Measurements from ENCODE around the gene PSD4. TPM values are rescaled to one million over a fixed set of nuclear protein-coding genes. Genes with fewer than 3 reads are reported as not detected.
"Not testable (repeated sequence)": the region's sequence is repeated elsewhere in the genome, so short reads cannot be mapped to it uniquely, and the experiment has no call there.

PSD4 gene
- total RNA-seq, 4 donors from 2014 or later = 6.3 to 27.6 (median 13.1) TPM

GRCh38 chr2:113234721-113235346 is 61.1 kb downstream of the PSD4 start:
- ATAC-seq (ENCODE audit: low FRiP score) (peak; percentile 28), DNase-seq (ENCODE audit: low spot score) (no peak)
- no peak for TF ChIP-seq CTCF (IDR thresholded peaks at IDR 0.05)

GRCh38 chr2:113235347-113236226 is 61.8 kb downstream of the PSD4 start:
- ATAC-seq (ENCODE audit: low FRiP score) = peak; percentile 60
- DNase-seq (ENCODE audit: low spot score) = not testable (repeated sequence)

GRCh38 chr2:113236367-113237159 is 62.8 kb downstream of the PSD4 start:
- no peak for TF ChIP-seq CTCF (IDR thresholded peaks at IDR 0.05)
- ATAC-seq (ENCODE audit: low FRiP score) = no peak

GRCh38 chr2:113237604-113238160 is 63.9 kb downstream of the PSD4 start:
- DNase-seq (ENCODE audit: low spot score) = no peak
- TF ChIP-seq CTCF (IDR thresholded peaks at IDR 0.05) = no peak
- ATAC-seq (ENCODE audit: low FRiP score) = no peak

More at GRCh38 chr2:113236367-113237159, 62.8 kb downstream of the PSD4 start:
- DNase-seq (ENCODE audit: low spot score) = no peak

- TF ChIP-seq CTCF (IDR thresholded peaks at IDR 0.05) = no peak
- ATAC-seq (ENCODE audit: low FRiP score) (no peak), DNase-seq (ENCODE audit: low spot score) (no peak)
Observed at GRCh38 chr2:113238871-113239839, 65.4 kb downstream of the PSD4 start.

GRCh38 chr2:113240150-113240914 is 66.6 kb downstream of the PSD4 start:
- peak; percentile 68 for DNase-seq (ENCODE audit: low spot score)
- peak; percentile 74 for ATAC-seq (ENCODE audit: low FRiP score)
- TF ChIP-seq CTCF (IDR thresholded peaks at IDR 0.05) = no peak
